GM12891 (cell line): ENCODE data around the gene NRXN3.

Experiments used
- POLR2A ChIP-seq: IDR thresholded peaks from 2 replicates; pipeline ENCODE4 v1.6.1; 2011; ENCODE audit warnings: low read depth, low read length, control low read depth
- TAF1 ChIP-seq: IDR thresholded peaks from 2 replicates; pipeline ENCODE4 v1.6.1; 2011; ENCODE audit warnings: low read depth, low read length, control low read depth

DNA sequence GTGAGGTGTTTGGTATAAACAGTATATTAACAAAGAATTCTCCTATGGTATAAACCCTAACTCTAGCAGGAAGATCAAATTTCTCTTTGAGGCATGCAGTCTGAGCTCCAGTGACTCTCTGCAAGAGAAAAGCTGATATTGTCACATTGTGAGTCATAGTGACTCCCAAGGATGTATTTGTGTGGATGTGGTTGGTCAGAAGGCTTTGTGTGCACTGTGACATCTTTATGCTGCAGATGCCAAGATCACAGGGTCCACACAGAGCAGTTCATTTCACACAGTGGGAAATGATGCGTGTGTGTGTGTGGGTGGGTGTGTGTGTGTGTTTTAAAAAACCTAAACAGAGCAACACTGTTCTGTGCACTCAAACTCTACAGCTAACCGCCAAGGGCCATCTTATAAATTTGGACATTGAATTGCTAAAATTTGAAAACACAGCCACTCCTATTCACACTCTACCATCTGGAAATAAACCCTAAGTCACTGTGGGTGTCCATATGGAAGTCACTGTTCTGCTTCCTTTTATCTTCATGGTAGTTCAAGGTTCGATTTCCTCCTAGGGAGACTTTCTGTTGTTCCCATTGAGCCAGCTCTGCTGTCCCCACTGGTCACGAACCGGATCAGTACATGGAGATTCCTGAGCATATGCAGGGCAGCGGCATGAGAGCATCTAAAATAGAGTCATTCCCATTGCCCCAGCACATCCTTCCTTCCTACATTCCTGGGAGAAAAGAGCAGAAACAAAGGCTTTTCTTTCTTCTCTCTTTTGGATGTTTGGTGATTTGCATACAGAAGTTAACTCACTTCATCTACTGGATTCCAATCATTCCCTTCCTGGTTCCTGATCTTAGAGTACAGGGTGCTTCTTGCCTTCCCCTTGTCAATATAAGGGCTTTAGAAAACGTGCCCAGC, 1313.6 kb downstream of the NRXN3 start:
- TF ChIP-seq POLR2A, result no peak
- TF ChIP-seq TAF1, result no peak
